ENCODE results near the gene VTI1B.
"Not testable (repeated sequence)": the region's sequence is repeated elsewhere in the genome, so short reads cannot be mapped to it uniquely, and the experiment has no call there.

VTI1B gene

GRCh38 chr14:67630186-67630585 is 44.2 kb downstream of the VTI1B start:
- DNase-seq (ENCODE audit: low read depth in 2 of 2): no peak

GRCh38 chr14:67627519-67627918 is 46.9 kb downstream of the VTI1B start:
- no peak for DNase-seq (ENCODE audit: low read depth in 2 of 2)

GRCh38 chr14:67626131-67626530 is 48.3 kb downstream of the VTI1B start:
- not testable (repeated sequence) for DNase-seq (ENCODE audit: low read depth in 2 of 2)

- no peak for DNase-seq (ENCODE audit: low read depth in 2 of 2)
These were observed 51.3 kb downstream of the VTI1B start for GRCh38 chr14:67623114-67623513.

GRCh38 chr14:67622675-67623074 is 51.8 kb downstream of the VTI1B start:
- no peak for DNase-seq (ENCODE audit: low read depth in 2 of 2)

- DNase-seq (ENCODE audit: low read depth in 2 of 2): no peak
These were observed 54.1 kb downstream of the VTI1B start for GRCh38 chr14:67620217-67620785.

- DNase-seq (ENCODE audit: low read depth in 2 of 2): peak; percentile 93 to 94
These were observed 54.8 kb downstream of the VTI1B start, which contains the start of gene ARG2 for GRCh38 chr14:67619446-67620216. ARG2 (plus strand) TSS chr14:67619920; CDS start chr14:67619978, 58 bp downstream.

- no peak for DNase-seq (ENCODE audit: low read depth in 2 of 2)
These were observed 55.8 kb downstream of the VTI1B start for GRCh38 chr14:67618617-67619063.

GRCh38 chr14:67610491-67610890 is 63.9 kb downstream of the VTI1B start:
- no peak for DNase-seq (ENCODE audit: low read depth in 2 of 2)

- no peak for DNase-seq (ENCODE audit: low read depth in 2 of 2)
These were observed 64.7 kb downstream of the VTI1B start for GRCh38 chr14:67609642-67610310.

GRCh38 chr14:67607646-67608045 is 66.8 kb downstream of the VTI1B start:
- DNase-seq (ENCODE audit: low read depth in 2 of 2): no peak

GRCh38 chr14:67602995-67603545 is 71.4 kb downstream of the VTI1B start:
- DNase-seq (ENCODE audit: low read depth in 2 of 2): no peak

- no peak for DNase-seq (ENCODE audit: low read depth in 2 of 2)
These were observed 72.4 kb downstream of the VTI1B start for GRCh38 chr14:67602076-67602475.

- not testable (repeated sequence) for DNase-seq (ENCODE audit: low read depth in 2 of 2)
These were observed 73.9 kb downstream of the VTI1B start for GRCh38 chr14:67600562-67600974.

- peak; percentile 89 to 91 for DNase-seq (ENCODE audit: low read depth in 2 of 2)
These were observed 74.5 kb downstream of the VTI1B start, which contains the start of gene PIGH for GRCh38 chr14:67599698-67600561. PIGH (minus strand) TSS chr14:67600268; CDS start chr14:67600203, 65 bp downstream.

Data from stimulated activated CD8-positive, alpha-beta memory T cell treated with anti-CD3 and anti-CD28 coated beads, Interleukin-7, amount 100 ng/mL, for 1 hour (primary cell).